ENCODE results near the gene MTFR1L.
A peak's percentile ranks its signal among the peaks of the same experiment; 100 is the strongest.

MTFR1L gene

DNA sequence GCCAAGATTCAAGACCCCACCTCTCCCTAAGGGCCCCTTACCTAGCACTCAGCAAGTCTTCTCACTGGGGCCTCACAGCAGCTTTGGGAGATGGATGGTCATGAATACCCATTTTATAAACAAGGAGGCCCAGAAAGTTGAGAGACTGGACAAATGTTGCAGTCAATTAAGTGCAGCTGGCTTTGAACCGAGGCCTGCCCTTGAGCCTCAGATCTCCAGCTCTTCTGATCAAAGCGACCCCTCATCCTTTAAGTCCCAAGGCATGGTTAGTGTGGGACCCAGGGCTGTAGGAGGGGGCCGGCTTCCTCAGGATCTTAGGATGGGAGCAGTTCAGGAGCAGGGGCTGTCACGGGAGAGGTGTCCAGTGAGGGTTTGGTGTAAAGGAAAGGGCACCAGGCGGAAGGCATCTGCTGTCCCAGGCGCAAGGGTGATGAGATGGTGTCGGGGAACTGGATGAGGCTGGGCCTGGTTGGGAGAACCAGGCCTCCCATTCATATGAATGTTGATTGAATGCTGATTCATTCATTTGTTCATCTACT is 5.1 kb upstream of the MTFR1L start:
- Histone ChIP-seq H3K4me3 (ENCODE audit: insufficient read depth, low read depth, low read length) (no peak overlapping the region), H3K27me3 (ENCODE audit: control insufficient read depth, insufficient read depth, low read length, poor library complexity, severe bottlenecking) (no peaks in the 10 kb centered on the region), H3K27ac (ENCODE audit: insufficient read depth, low read depth, low read length, poor library complexity, severe bottlenecking) (no peak overlapping the region), H3K4me1 (ENCODE audit: control insufficient read depth, insufficient read depth, low read length) (peaks cover 7% of the 10 kb centered on the region), H3K9me3 (ENCODE audit: control insufficient read depth, low read length) (no peaks in the 10 kb centered on the region), H3K36me3 (ENCODE audit: control insufficient read depth, insufficient read depth, low read length) (peaks cover 14% of the 10 kb centered on the region)
- 95 to 96% methylated on average over 7 of the region's 7 CpGs for WGBS, 2 experiments

DNA sequence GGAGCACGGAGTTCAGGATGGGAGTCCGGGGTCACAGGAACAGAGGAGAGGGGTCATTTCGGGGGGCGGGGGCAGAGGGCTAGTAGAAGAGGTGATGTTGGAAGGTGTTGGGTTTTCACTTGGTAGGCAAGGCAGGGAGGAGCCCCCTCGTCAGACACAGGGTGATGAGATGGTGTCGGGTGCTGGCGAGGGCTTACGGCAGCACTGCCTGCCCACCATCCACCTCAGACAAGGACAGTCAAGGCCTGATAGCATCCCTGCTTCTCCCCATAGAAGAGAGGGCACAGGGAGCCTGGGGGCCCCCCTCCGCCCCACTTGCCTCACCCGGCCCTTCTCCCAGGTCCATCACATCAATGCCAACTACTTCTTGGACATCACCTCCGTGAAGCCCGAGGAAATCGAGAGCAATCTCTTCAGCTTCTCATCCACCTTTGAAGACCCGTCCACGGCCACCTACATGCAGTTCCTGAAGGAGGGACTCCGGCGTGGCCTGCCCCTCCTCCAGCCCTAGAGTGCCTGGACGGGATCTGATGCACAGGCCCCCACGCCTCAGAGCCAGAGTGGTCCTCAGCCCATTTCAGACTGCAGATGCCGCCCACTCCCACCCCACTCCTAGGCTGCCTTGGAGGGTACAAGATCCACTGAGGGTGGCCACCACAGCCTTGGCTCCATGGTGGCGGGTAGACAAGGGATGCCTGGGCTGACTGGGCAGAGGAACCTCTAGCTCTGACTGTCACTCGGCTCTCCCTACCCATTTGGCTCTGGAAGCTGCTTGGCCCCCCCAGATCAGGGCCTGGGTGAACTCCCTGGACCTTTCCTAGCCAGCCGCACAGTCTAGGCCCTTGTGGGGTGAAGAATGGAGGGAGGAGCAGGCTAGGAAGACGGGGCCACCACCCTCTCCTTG is 4.3 kb upstream of the MTFR1L start:
- Histone ChIP-seq H3K36me3 (ENCODE audit: control insufficient read depth, insufficient read depth, low read length) (peaks cover 14% of the 10 kb centered on the region), H3K4me3 (ENCODE audit: insufficient read depth, low read depth, low read length) (no peak overlapping the region), H3K27ac (ENCODE audit: insufficient read depth, low read depth, low read length, poor library complexity, severe bottlenecking) (no peak overlapping the region), H3K9me3 (ENCODE audit: control insufficient read depth, low read length) (no peaks in the 10 kb centered on the region), H3K4me1 (ENCODE audit: control insufficient read depth, insufficient read depth, low read length) (peaks cover 7% of the 10 kb centered on the region), H3K27me3 (ENCODE audit: control insufficient read depth, insufficient read depth, low read length, poor library complexity, severe bottlenecking) (no peaks in the 10 kb centered on the region)
- WGBS, 2 experiments: 95 to 96% methylated on average over 24 of the region's 24 CpGs

DNA sequence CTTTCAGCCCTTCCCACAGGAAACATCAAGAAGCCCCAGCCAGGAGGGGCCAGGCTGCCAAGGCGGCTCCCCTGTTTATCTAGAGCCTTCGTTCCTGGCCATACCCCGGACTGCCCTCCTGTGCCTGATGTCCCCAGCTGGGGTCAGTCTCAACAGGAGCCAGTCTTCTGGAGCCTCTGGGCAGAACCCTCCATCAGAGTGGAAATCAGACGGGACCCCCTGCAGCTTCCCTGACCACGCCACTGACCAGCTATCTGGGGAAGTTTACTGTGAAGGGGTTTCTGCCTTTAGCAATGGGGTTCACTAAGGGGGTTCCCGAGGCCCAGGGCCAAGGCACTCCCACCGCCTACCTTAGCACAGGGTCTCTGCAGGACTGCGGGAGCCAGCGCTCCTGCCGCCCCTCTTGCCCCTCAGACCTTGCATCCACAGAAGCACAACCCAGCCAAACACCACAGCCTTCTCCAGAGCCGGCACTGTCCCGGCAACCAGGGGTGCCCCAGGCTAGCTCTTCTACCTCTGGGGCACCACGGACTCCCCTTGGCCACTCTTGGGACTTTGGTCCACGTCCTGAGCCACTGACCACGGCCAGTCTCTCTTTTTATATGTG is 3.5 kb upstream of the MTFR1L start:
- Histone ChIP-seq H3K27ac (ENCODE audit: insufficient read depth, low read depth, low read length, poor library complexity, severe bottlenecking) (no peak overlapping the region), H3K36me3 (ENCODE audit: control insufficient read depth, insufficient read depth, low read length) (peaks cover 14% of the 10 kb centered on the region), H3K27me3 (ENCODE audit: control insufficient read depth, insufficient read depth, low read length, poor library complexity, severe bottlenecking) (peaks cover 4% of the 10 kb centered on the region), H3K4me3 (ENCODE audit: insufficient read depth, low read depth, low read length) (no peak overlapping the region), H3K9me3 (ENCODE audit: control insufficient read depth, low read length) (no peaks in the 10 kb centered on the region), H3K4me1 (ENCODE audit: control insufficient read depth, insufficient read depth, low read length) (peaks cover 12% of the 10 kb centered on the region)
- 93 to 95% methylated on average over 15 of the region's 15 CpGs for WGBS, 2 experiments

DNA sequence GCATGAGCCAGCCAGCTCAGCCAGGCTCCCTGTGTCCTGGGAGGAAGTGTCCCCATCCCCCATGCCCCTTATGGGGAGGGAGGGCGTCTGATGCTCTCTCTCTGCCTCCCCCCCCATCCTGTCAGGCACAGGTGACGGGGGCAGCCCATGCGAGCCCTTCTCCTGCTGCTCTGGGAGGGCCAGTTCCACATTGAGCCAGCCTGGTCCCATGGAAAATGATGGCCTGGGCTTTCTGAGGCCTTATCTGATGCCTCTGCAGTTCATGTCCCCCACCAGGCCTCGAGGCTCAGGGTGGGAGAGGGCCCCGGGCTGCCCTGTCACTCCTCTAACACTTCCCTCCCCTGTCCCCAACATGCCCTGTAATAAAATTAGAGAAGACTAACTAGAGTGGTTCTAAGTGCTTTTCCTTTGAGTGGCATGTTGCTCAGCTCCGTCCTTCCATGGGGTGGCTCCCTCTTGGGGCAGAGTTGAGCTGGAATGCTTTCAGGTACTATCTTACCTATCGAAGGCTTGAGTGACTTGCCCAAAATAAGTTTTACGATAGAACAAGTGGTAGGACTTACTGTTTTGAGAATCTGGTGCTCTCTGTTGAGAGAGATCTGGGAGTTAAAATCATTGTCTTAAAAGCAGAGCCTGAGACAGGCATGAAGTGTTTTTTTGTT is 1.8 kb upstream of the MTFR1L start:
- peaks cover 12% of the 10 kb centered on the region for H3K27me3 ChIP-seq (ENCODE audit: control insufficient read depth, insufficient read depth, low read length, poor library complexity, severe bottlenecking)
- peaks cover 16% of the 10 kb centered on the region for H3K4me1 ChIP-seq (ENCODE audit: control insufficient read depth, insufficient read depth, low read length)
- H3K27ac ChIP-seq (ENCODE audit: insufficient read depth, low read depth, low read length, poor library complexity, severe bottlenecking): no peak overlapping the region
- no peak overlapping the region for H3K4me3 ChIP-seq (ENCODE audit: insufficient read depth, low read depth, low read length)
- no peaks in the 10 kb centered on the region for H3K9me3 ChIP-seq (ENCODE audit: control insufficient read depth, low read length)
- H3K36me3 ChIP-seq (ENCODE audit: control insufficient read depth, insufficient read depth, low read length): peaks cover 14% of the 10 kb centered on the region
- 59 to 63% methylated on average over 8 of the region's 8 CpGs for WGBS, 2 experiments

DNA sequence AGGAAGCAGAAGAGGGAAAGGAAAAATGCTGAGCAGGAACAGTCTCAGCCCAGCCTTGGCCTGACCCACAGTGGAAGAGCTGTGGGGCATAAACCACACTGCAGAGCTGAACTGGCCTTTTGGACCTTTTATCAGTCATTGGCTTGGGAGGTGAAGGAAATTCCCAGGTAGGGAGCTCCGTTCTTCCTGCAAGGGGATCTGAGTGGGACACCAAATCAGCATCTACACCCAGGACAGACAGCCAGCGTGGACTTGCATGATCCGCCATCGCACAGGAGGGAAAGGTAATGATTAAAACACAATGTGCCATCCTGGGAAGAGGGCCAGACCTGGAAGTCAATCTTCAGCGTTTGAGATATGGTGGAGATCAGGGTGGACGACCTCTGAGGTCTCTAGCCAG is 1.2 kb upstream of the MTFR1L start:
- Histone ChIP-seq H3K4me1 (ENCODE audit: control insufficient read depth, insufficient read depth, low read length) (peaks cover 16% of the 10 kb centered on the region), H3K9me3 (ENCODE audit: control insufficient read depth, low read length) (no peaks in the 10 kb centered on the region), H3K27me3 (ENCODE audit: control insufficient read depth, insufficient read depth, low read length, poor library complexity, severe bottlenecking) (peaks cover 12% of the 10 kb centered on the region), H3K36me3 (ENCODE audit: control insufficient read depth, insufficient read depth, low read length) (peaks cover 14% of the 10 kb centered on the region), H3K27ac (ENCODE audit: insufficient read depth, low read depth, low read length, poor library complexity, severe bottlenecking) (no peak overlapping the region), H3K4me3 (ENCODE audit: insufficient read depth, low read depth, low read length) (peak overlapping the region; percentile 96)
- 87 to 90% methylated on average over 6 of the region's 6 CpGs for WGBS, 2 experiments

DNA sequence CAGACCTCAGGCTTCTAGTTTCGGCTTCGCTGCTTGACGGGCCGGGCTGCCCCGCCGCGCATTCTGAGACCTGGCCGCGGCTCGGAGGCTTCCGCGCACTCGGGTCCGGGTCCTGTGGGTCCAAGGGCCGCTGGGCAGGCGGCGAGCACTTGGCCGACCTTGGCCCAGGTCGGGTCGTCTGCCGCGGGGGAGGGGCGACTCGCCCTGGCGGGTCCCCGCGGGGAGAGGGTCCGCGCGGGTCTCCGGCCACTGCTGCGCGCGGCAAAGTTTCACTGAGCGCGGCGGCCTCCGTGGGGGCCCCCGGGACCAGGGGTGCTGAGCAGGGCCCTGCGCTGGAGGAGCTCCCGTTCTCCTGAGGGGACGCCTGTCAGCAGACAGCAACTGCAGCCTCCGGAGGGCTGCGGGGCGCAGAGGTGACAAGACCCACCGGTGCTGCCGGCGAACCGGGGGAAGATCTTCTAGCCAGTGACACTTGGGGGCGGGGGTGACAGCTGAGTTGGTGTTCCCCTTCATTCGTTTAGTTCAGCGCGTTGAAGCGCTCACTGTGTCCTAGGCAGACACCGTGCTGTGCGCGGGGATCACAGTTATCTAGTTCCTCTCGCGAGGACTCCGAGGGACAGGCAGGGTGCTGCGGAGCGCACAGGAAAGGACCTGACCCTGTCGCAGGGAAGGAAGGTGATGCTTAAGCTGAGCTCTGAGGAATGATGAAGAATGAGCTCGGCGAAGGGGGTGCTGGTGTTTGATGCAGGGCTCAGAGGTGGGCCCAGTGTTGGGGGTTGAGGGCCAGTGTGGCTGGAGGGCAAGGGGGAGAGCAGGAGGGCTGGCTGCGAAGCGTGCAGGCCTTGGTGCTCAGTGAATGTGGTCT is 725 bp downstream of the MTFR1L start:
- Histone ChIP-seq H3K4me1 (ENCODE audit: control insufficient read depth, insufficient read depth, low read length) (peaks cover 16% of the 10 kb centered on the region), H3K36me3 (ENCODE audit: control insufficient read depth, insufficient read depth, low read length) (peaks cover 6% of the 10 kb centered on the region), H3K4me3 (ENCODE audit: insufficient read depth, low read depth, low read length) (peak overlapping the region; percentile 96), H3K9me3 (ENCODE audit: control insufficient read depth, low read length) (no peaks in the 10 kb centered on the region), H3K27ac (ENCODE audit: insufficient read depth, low read depth, low read length, poor library complexity, severe bottlenecking) (no peak overlapping the region), H3K27me3 (ENCODE audit: control insufficient read depth, insufficient read depth, low read length, poor library complexity, severe bottlenecking) (peaks cover 12% of the 10 kb centered on the region)
- WGBS, 2 experiments: 2 to 3% methylated on average over 67 of the region's 67 CpGs

DNA sequence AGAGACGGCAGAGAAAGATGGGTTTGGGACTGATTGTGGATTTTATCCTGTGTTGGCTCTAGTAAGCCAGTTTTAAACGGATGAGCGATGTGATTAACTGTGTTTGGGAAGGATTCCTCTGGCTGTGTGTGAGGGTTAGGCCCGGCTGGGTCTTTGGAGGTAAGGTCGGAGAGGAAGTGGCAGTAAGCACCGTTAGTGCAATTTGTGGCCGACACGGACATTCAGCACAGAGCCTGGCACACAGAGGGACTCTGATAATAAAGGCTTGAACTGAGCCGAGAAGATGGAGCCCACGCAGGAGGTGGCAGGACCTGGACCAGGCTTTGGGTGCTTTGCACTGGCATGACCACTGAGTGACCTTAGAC is 1.3 kb downstream of the MTFR1L start:
- Histone ChIP-seq H3K27me3 (ENCODE audit: control insufficient read depth, insufficient read depth, low read length, poor library complexity, severe bottlenecking) (peaks cover 12% of the 10 kb centered on the region), H3K9me3 (ENCODE audit: control insufficient read depth, low read length) (no peaks in the 10 kb centered on the region), H3K4me1 (ENCODE audit: control insufficient read depth, insufficient read depth, low read length) (peaks cover 16% of the 10 kb centered on the region), H3K4me3 (ENCODE audit: insufficient read depth, low read depth, low read length) (peak overlapping the region; percentile 96), H3K27ac (ENCODE audit: insufficient read depth, low read depth, low read length, poor library complexity, severe bottlenecking) (no peak overlapping the region), H3K36me3 (ENCODE audit: control insufficient read depth, insufficient read depth, low read length) (no peaks in the 10 kb centered on the region)
- WGBS, 2 experiments: 68 to 70% methylated on average over 10 of the region's 10 CpGs

DNA sequence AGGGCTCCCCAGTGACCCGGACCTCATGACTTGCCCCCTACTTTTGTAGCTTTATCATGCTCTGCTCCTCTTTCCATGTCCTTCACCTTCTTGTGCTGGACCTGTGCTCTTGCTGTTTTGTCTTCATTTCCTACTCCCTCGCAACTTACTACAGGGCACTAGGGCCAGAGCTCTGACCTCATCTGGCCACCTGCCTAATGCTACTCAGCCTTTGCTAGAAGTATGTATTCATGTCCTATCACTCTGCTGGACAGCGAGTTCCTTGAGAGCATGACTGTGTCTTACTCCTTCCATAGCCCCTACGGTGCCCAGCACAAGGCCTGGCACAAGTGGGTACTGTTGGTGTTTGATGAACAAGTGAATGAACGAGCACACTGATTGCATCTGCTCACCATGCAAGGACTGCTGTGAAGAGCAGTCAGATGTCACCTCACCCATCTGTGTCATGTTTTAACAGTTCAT is 1.9 kb downstream of the MTFR1L start:
- H3K9me3 ChIP-seq (ENCODE audit: control insufficient read depth, low read length): no peaks in the 10 kb centered on the region
- WGBS, 2 experiments: 91 to 93% methylated on average over 5 of the region's 5 CpGs

DNA sequence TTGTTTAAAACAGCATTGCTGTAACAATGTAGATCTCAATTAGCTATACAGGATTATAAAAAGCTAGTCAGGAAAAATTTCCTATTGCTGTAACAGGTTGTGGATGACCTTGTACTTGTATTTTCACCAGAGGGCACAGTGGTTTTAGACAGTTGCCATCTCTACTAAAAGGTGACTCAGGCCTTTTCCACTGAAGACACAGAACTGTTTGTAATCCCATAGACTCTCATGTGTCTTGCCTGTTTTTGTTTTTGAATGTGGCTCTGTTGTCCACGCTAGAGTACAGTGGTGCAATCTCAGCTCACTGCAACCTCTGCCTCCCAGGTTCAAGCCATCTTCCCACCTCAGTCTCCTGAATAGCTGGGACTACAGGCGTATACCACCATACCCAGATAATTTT is 5.9 kb downstream of the MTFR1L start:
- H3K4me1 ChIP-seq (ENCODE audit: control insufficient read depth, insufficient read depth, low read length): peaks cover 8% of the 10 kb centered on the region
- H3K9me3 ChIP-seq (ENCODE audit: control insufficient read depth, low read length): no peaks in the 10 kb centered on the region
- peaks cover 12% of the 10 kb centered on the region for H3K36me3 ChIP-seq (ENCODE audit: control insufficient read depth, insufficient read depth, low read length)
- no peak overlapping the region for H3K27ac ChIP-seq (ENCODE audit: insufficient read depth, low read depth, low read length, poor library complexity, severe bottlenecking)
- 94% methylated on average over 2 of the region's 2 CpGs for WGBS, 2 experiments
- H3K27me3 ChIP-seq (ENCODE audit: control insufficient read depth, insufficient read depth, low read length, poor library complexity, severe bottlenecking): peaks cover 12% of the 10 kb centered on the region
- H3K4me3 ChIP-seq (ENCODE audit: insufficient read depth, low read depth, low read length): no peak overlapping the region

More for the DNA sequence above, 1.9 kb downstream of the MTFR1L start:
- no peak overlapping the region for H3K27ac ChIP-seq (ENCODE audit: insufficient read depth, low read depth, low read length, poor library complexity, severe bottlenecking)
- H3K27me3 ChIP-seq (ENCODE audit: control insufficient read depth, insufficient read depth, low read length, poor library complexity, severe bottlenecking): peaks cover 12% of the 10 kb centered on the region
- H3K4me1 ChIP-seq (ENCODE audit: control insufficient read depth, insufficient read depth, low read length): peaks cover 16% of the 10 kb centered on the region
- H3K36me3 ChIP-seq (ENCODE audit: control insufficient read depth, insufficient read depth, low read length): peaks cover 2% of the 10 kb centered on the region
- H3K4me3 ChIP-seq (ENCODE audit: insufficient read depth, low read depth, low read length): no peak overlapping the region
